ENCODE data around the gene LAMA4.

Gene LAMA4

GRCh38 chr6:112223070-112223861 is 31.1 kb downstream of the LAMA4 start:
- Histone ChIP-seq H3K4me3 (ENCODE audit: low read depth, low read length) (no peak overlapping the region), H3K36me3 (ENCODE audit: control insufficient read depth, insufficient read depth, low read length) (no peaks in the 10 kb centered on the region), H3K27ac (ENCODE audit: low read depth, low read length) (no peak overlapping the region), H3K4me1 (ENCODE audit: control insufficient read depth, insufficient read depth, low read length) (peaks cover 6% of the 10 kb centered on the region; the same call in 1 of the 2 replicates), H3K27me3 (ENCODE audit: control insufficient read depth, insufficient read depth, low read length) (no peaks in the 10 kb centered on the region), H3K9ac (ENCODE audit: low read depth, low read length) (no peak overlapping the region), H3K9me3 (ENCODE audit: control insufficient read depth, insufficient read depth, low read length) (no peaks in the 10 kb centered on the region)

DNA sequence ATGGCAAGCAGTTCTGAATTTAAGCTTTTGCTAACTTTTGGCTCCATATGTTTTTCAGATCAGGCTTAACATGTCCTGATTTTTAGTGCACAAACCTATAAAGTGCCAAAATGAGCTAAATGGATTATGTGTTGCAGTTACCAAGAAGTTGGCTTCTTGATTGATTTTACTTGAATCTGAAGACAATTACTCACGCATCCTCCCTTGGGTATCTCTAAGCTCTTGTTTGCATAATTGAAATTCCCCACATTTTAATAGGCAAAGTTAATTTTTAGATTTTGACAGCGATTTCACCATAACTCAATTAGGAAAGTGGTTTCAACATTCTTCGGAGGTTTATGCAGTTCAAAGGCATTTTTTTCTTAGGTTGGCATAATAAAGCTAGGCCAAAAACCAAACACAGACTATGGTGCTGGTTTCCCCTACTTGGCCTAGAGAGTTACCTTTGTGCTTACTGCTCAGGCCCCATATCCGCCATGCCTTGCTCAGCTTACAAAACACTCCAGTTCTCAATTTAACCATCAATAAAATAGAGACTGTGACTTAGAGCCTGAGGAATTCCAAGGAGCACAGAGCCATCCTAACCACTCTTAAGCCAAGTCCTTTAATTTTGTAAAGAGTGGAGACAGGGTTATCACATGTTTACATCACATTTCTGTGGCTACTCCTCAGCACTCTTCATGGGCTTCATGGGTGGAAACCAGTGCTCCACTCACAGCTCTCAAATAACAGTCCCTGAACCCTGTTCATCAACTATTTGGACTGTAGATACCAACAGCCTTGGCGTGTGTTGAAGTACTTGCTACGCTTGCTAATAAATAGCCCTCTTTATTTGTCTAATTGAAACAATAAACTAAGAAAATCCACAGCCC is 32.1 kb downstream of the LAMA4 start:
- H3K27ac ChIP-seq (ENCODE audit: low read depth, low read length) = no peak overlapping the region
- H3K9me3 ChIP-seq (ENCODE audit: control insufficient read depth, insufficient read depth, low read length) = no peaks in the 10 kb centered on the region
- no peak overlapping the region for H3K9ac ChIP-seq (ENCODE audit: low read depth, low read length)
- no peaks in the 10 kb centered on the region for H3K36me3 ChIP-seq (ENCODE audit: control insufficient read depth, insufficient read depth, low read length)
- H3K27me3 ChIP-seq (ENCODE audit: control insufficient read depth, insufficient read depth, low read length) = no peaks in the 10 kb centered on the region
- no peak overlapping the region for H3K4me3 ChIP-seq (ENCODE audit: low read depth, low read length)
- peaks cover 7% of the 10 kb centered on the region; the same call in 1 of the 2 replicates for H3K4me1 ChIP-seq (ENCODE audit: control insufficient read depth, insufficient read depth, low read length)

- no peak overlapping the region for H3K9ac ChIP-seq (ENCODE audit: low read depth, low read length)
- H3K27me3 ChIP-seq (ENCODE audit: control insufficient read depth, insufficient read depth, low read length) = no peaks in the 10 kb centered on the region
- H3K27ac ChIP-seq (ENCODE audit: low read depth, low read length) = no peak overlapping the region
- peaks cover 13% of the 10 kb centered on the region; the same call in 1 of the 2 replicates for H3K4me1 ChIP-seq (ENCODE audit: control insufficient read depth, insufficient read depth, low read length)
- H3K36me3 ChIP-seq (ENCODE audit: control insufficient read depth, insufficient read depth, low read length) = no peaks in the 10 kb centered on the region
- H3K4me3 ChIP-seq (ENCODE audit: low read depth, low read length) = no peak overlapping the region
- no peaks in the 10 kb centered on the region for H3K9me3 ChIP-seq (ENCODE audit: control insufficient read depth, insufficient read depth, low read length)
Observed at GRCh38 chr6:112221561-112221960, 32.8 kb downstream of the LAMA4 start.

GRCh38 chr6:112218563-112218962 is 35.8 kb downstream of the LAMA4 start:
- H3K27ac ChIP-seq (ENCODE audit: low read depth, low read length) = no peak overlapping the region
- no peaks in the 10 kb centered on the region for H3K27me3 ChIP-seq (ENCODE audit: control insufficient read depth, insufficient read depth, low read length)
- H3K4me3 ChIP-seq (ENCODE audit: low read depth, low read length) = no peak overlapping the region
- no peaks in the 10 kb centered on the region for H3K9me3 ChIP-seq (ENCODE audit: control insufficient read depth, insufficient read depth, low read length)
- H3K9ac ChIP-seq (ENCODE audit: low read depth, low read length) = no peak overlapping the region
- H3K4me1 ChIP-seq (ENCODE audit: control insufficient read depth, insufficient read depth, low read length) = peaks cover 32% of the 10 kb centered on the region
- no peaks in the 10 kb centered on the region for H3K36me3 ChIP-seq (ENCODE audit: control insufficient read depth, insufficient read depth, low read length)

- no peak overlapping the region for H3K27ac ChIP-seq (ENCODE audit: low read depth, low read length)
- no peak overlapping the region for H3K4me3 ChIP-seq (ENCODE audit: low read depth, low read length)
- no peaks in the 10 kb centered on the region for H3K36me3 ChIP-seq (ENCODE audit: control insufficient read depth, insufficient read depth, low read length)
Observed at GRCh38 chr6:112216662-112217551, 37.5 kb downstream of the LAMA4 start.

GRCh38 chr6:112215488-112216284 is 38.7 kb downstream of the LAMA4 start:
- Histone ChIP-seq H3K4me3 (ENCODE audit: low read depth, low read length) (no peak overlapping the region), H3K9me3 (ENCODE audit: control insufficient read depth, insufficient read depth, low read length) (no peaks in the 10 kb centered on the region), H3K4me1 (ENCODE audit: control insufficient read depth, insufficient read depth, low read length) (peaks cover 26% of the 10 kb centered on the region), H3K36me3 (ENCODE audit: control insufficient read depth, insufficient read depth, low read length) (no peaks in the 10 kb centered on the region), H3K9ac (ENCODE audit: low read depth, low read length) (no peak overlapping the region), H3K27me3 (ENCODE audit: control insufficient read depth, insufficient read depth, low read length) (no peaks in the 10 kb centered on the region), H3K27ac (ENCODE audit: low read depth, low read length) (no peak overlapping the region)

More at GRCh38 chr6:112216662-112217551, 37.5 kb downstream of the LAMA4 start:
- H3K9me3 ChIP-seq (ENCODE audit: control insufficient read depth, insufficient read depth, low read length) = no peaks in the 10 kb centered on the region
- no peaks in the 10 kb centered on the region for H3K27me3 ChIP-seq (ENCODE audit: control insufficient read depth, insufficient read depth, low read length)
- H3K9ac ChIP-seq (ENCODE audit: low read depth, low read length) = no peak overlapping the region
- peaks cover 26% of the 10 kb centered on the region for H3K4me1 ChIP-seq (ENCODE audit: control insufficient read depth, insufficient read depth, low read length)

DNA sequence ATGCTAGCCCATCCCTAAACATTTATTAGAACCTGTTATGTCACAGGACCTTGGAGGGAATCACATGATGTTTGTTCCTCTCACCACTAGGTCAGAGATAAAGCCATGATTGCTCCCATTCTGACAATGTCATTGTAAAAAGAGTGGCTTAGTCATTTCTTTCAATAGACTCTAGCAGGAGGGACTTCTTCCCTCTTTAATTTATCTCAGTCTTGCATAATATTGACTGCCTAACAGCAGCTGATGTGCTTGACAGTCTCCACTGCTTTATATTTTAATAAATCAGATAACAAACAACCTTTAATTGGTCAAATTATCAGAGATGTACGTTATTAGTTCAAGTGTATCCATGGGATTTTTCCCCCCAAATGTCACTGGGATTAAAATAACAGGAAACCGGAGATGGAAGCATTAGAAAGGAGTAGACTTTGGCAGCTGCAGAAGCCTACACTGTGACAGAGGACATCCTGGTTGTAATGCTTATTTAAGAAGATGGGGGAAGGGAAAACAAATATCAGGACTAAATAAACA is 39.6 kb downstream of the LAMA4 start:
- Histone ChIP-seq H3K9me3 (ENCODE audit: control insufficient read depth, insufficient read depth, low read length) (no peaks in the 10 kb centered on the region), H3K27ac (ENCODE audit: low read depth, low read length) (peak overlapping the region; percentile 73), H3K4me1 (ENCODE audit: control insufficient read depth, insufficient read depth, low read length) (peaks cover 26% of the 10 kb centered on the region)

DNA sequence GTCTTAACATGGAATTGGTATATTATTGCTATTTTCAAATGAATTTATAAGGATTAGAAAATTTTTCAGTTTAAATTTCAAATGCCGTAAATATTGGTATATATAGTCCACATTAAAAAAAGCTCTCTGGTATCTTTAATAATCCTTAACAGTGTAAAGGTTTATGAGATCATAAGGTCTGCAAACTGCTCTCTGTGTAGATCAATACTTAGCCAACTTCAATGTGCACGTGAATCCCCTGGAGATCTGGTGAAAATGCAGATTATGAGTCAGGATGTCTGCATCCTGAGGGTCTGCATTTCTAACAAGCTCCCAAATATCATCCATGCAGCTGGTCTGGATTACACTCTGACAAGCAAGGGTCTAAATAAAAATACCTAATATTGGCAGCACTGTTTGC is 43.5 kb downstream of the LAMA4 start:
- Histone ChIP-seq H3K4me1 (ENCODE audit: control insufficient read depth, insufficient read depth, low read length) (peaks cover 19% of the 10 kb centered on the region), H3K27me3 (ENCODE audit: control insufficient read depth, insufficient read depth, low read length) (no peaks in the 10 kb centered on the region), H3K36me3 (ENCODE audit: control insufficient read depth, insufficient read depth, low read length) (no peaks in the 10 kb centered on the region), H3K4me3 (ENCODE audit: low read depth, low read length) (no peak overlapping the region), H3K27ac (ENCODE audit: low read depth, low read length) (no peak overlapping the region), H3K9ac (ENCODE audit: low read depth, low read length) (no peak overlapping the region), H3K9me3 (ENCODE audit: control insufficient read depth, insufficient read depth, low read length) (no peaks in the 10 kb centered on the region)

More for the DNA sequence above, 39.6 kb downstream of the LAMA4 start:
- no peak overlapping the region for H3K4me3 ChIP-seq (ENCODE audit: low read depth, low read length)
- no peaks in the 10 kb centered on the region for H3K27me3 ChIP-seq (ENCODE audit: control insufficient read depth, insufficient read depth, low read length)
- H3K9ac ChIP-seq (ENCODE audit: low read depth, low read length) = no peak overlapping the region
- no peaks in the 10 kb centered on the region for H3K36me3 ChIP-seq (ENCODE audit: control insufficient read depth, insufficient read depth, low read length)

GRCh38 chr6:112209131-112209530 is 45.2 kb downstream of the LAMA4 start:
- Histone ChIP-seq H3K4me1 (ENCODE audit: control insufficient read depth, insufficient read depth, low read length) (peaks cover 21% of the 10 kb centered on the region), H3K9me3 (ENCODE audit: control insufficient read depth, insufficient read depth, low read length) (no peaks in the 10 kb centered on the region), H3K27me3 (ENCODE audit: control insufficient read depth, insufficient read depth, low read length) (no peaks in the 10 kb centered on the region), H3K4me3 (ENCODE audit: low read depth, low read length) (no peak overlapping the region), H3K9ac (ENCODE audit: low read depth, low read length) (no peak overlapping the region), H3K27ac (ENCODE audit: low read depth, low read length) (no peak overlapping the region), H3K36me3 (ENCODE audit: control insufficient read depth, insufficient read depth, low read length) (no peaks in the 10 kb centered on the region)

- no peaks in the 10 kb centered on the region for H3K36me3 ChIP-seq (ENCODE audit: control insufficient read depth, insufficient read depth, low read length)
- H3K4me1 ChIP-seq (ENCODE audit: control insufficient read depth, insufficient read depth, low read length) = peaks cover 35% of the 10 kb centered on the region
- H3K27me3 ChIP-seq (ENCODE audit: control insufficient read depth, insufficient read depth, low read length) = no peaks in the 10 kb centered on the region
- H3K27ac ChIP-seq (ENCODE audit: low read depth, low read length) = no peak overlapping the region
- no peak overlapping the region for H3K4me3 ChIP-seq (ENCODE audit: low read depth, low read length)
- no peaks in the 10 kb centered on the region for H3K9me3 ChIP-seq (ENCODE audit: control insufficient read depth, insufficient read depth, low read length)
- no peak overlapping the region for H3K9ac ChIP-seq (ENCODE audit: low read depth, low read length)
Observed at GRCh38 chr6:112207776-112208175, 46.6 kb downstream of the LAMA4 start.

Measured in HUES48 (cell line).